ENCODE data around the gene DCDC1.

Gene DCDC1

DNA sequence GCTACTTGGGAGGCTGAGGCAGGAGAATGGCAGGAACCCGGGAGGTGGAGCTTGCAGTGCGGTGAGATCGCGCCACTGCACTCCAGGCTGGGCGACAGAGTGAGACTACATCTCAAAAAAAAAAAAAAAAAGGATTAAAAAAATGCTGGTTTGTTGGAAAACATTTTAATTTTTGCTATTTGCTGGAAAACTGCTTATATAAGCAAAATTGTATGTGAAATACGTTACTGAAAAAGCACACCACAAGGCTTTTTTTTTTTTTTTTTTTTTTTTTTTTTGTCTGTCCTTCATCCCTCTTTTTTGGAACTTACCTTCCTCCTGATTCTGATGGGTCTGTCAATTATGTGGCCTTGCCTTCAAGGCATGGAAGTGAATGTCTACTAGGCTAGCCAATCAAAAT lies 40.8 kb downstream of the DCDC1 start:
- TF ChIP-seq YY1 (IDR thresholded peaks at IDR 0.05; ENCODE audit: low read depth) (no peak), NFIC (IDR thresholded peaks at IDR 0.05) (no peak), CEBPB (IDR thresholded peaks at IDR 0.05) (no peak), REST (IDR thresholded peaks at IDR 0.05; ENCODE audit: low read depth) (no peak), ZBTB7A (IDR thresholded peaks at IDR 0.05; ENCODE audit: low read depth) (no peak), USF1 (IDR thresholded peaks at IDR 0.05) (no peak), CREB1 (IDR thresholded peaks at IDR 0.05; ENCODE audit: low read depth) (no peak)
- TF ChIP-seq, protein P1, sequence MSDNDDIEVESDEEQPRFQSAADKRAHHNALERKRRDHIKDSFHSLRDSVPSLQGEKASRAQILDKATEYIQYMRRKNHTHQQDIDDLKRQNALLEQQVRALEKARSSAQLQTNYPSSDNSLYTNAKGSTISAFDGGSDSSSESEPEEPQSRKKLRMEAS (IDR thresholded peaks at IDR 0.05) = no peak

GRCh38 chr11:31327417-31327816 lies 42.1 kb downstream of the DCDC1 start:
- no peak for TF ChIP-seq EGR1 (IDR thresholded peaks at IDR 0.05)
- no peak for TF ChIP-seq CEBPB (IDR thresholded peaks at IDR 0.05)
- no peak for TF ChIP-seq RAD21 (IDR thresholded peaks at IDR 0.05; ENCODE audit: low read depth)
- TF ChIP-seq TCF12 (IDR thresholded peaks at IDR 0.05; ENCODE audit: low read depth) = no peak
- no peak for TF ChIP-seq FOXM1 (IDR thresholded peaks at IDR 0.05; ENCODE audit: borderline replicate concordance, low read depth)
- TF ChIP-seq, protein P1 (IDR thresholded peaks at IDR 0.05) = no peak
- no peak for TF ChIP-seq ZBTB7A (IDR thresholded peaks at IDR 0.05; ENCODE audit: low read depth)
- no peak for TF ChIP-seq TAF1 (IDR thresholded peaks at IDR 0.05; ENCODE audit: low read depth)
- no peak for TF ChIP-seq TEAD4 (IDR thresholded peaks at IDR 0.05)
- no peak for TF ChIP-seq CREB1 (IDR thresholded peaks at IDR 0.05; ENCODE audit: low read depth)
- TF ChIP-seq REST (IDR thresholded peaks at IDR 0.05; ENCODE audit: low read depth) = no peak
- no peak for TF ChIP-seq USF1 (IDR thresholded peaks at IDR 0.05)
- TF ChIP-seq YY1 (IDR thresholded peaks at IDR 0.05; ENCODE audit: low read depth) = no peak
- TF ChIP-seq EP300 (IDR thresholded peaks at IDR 0.05; ENCODE audit: borderline replicate concordance) = no peak
- no peak for TF ChIP-seq NFIC (IDR thresholded peaks at IDR 0.05)

DNA sequence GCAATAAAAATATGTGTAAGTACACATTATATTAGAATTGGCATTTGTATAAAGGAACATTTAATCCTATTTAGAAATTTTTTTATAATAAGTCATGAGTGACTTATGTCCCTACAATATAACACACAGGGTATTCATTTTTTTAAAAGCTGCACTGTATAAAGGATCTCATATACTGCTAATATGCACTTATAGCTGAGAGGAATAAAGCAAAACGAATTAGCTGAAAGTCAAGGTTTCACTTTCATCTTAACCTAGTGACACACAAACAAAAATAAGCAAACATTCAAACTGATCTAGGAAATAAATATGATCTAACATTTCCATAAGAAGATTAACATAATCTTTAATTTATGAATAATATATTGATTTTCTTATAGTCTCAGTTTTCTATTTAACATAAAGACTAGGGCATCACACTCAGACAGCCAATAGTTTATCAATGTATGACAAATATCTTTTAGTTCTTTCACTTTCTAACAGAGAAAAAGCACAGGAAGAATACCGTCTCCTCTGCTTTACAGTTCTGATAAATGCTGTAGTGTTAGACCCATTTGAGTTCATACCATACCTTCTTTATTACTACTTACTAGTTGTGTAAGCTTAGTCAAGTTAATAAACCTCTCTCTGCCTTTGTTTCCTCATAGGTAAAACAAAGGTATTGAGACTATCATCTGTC lies 42.9 kb downstream of the DCDC1 start:
- no peak for TF ChIP-seq NFIC (IDR thresholded peaks at IDR 0.05)
- TF ChIP-seq CEBPB (IDR thresholded peaks at IDR 0.05) = no peak
- TF ChIP-seq FOXM1 (IDR thresholded peaks at IDR 0.05; ENCODE audit: borderline replicate concordance, low read depth) = no peak
- TF ChIP-seq CREB1 (IDR thresholded peaks at IDR 0.05; ENCODE audit: low read depth) = no peak
- no peak for TF ChIP-seq TAF1 (IDR thresholded peaks at IDR 0.05; ENCODE audit: low read depth)
- TF ChIP-seq EP300 (IDR thresholded peaks at IDR 0.05; ENCODE audit: borderline replicate concordance) = no peak
- TF ChIP-seq TCF12 (IDR thresholded peaks at IDR 0.05; ENCODE audit: low read depth) = no peak
- no peak for TF ChIP-seq REST (IDR thresholded peaks at IDR 0.05; ENCODE audit: low read depth)
- no peak for TF ChIP-seq ZBTB7A (IDR thresholded peaks at IDR 0.05; ENCODE audit: low read depth)
- TF ChIP-seq EGR1 (IDR thresholded peaks at IDR 0.05) = no peak
- TF ChIP-seq, protein P1 (IDR thresholded peaks at IDR 0.05) = no peak
- no peak for TF ChIP-seq TEAD4 (IDR thresholded peaks at IDR 0.05)

GRCh38 chr11:31325160-31325559 lies 44.4 kb downstream of the DCDC1 start:
- TF ChIP-seq RAD21 (IDR thresholded peaks at IDR 0.05; ENCODE audit: low read depth) = no peak
- TF ChIP-seq CEBPB (IDR thresholded peaks at IDR 0.05) = peak; percentile 47; the same call in 1 of the 2 replicates
- TF ChIP-seq USF1 (IDR thresholded peaks at IDR 0.05) = 0 out of 2 replicates have a peak, but pooled peaks have one; percentile 21
- no peak for TF ChIP-seq TAF1 (IDR thresholded peaks at IDR 0.05; ENCODE audit: low read depth)
- TF ChIP-seq FOXM1 (IDR thresholded peaks at IDR 0.05; ENCODE audit: borderline replicate concordance, low read depth) = no peak
- no peak for TF ChIP-seq TEAD4 (IDR thresholded peaks at IDR 0.05)
- no peak for TF ChIP-seq ZBTB7A (IDR thresholded peaks at IDR 0.05; ENCODE audit: low read depth)

Measured in Ishikawa (cell line).